ENCODE results near the gene ARMS2.

DNA sequence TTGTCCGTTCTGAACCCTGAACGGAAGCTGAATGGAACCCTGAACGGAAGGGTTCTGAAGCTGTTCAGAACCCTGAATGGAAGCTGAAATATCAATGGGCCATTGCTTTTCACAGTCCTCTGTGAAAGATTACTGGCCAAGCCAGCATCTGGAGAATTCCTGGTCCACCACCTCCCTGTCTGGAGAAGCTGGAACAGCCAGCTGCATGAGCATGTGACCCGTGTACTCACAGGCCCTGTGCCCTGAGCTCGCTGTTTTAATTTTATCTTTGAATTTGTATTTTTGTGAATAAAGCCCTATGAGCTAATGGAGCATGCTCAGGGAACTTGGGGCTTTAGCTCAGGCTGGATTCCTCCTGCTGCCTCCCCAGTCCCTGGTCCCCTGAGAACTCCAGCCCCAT lies 44.1 kb downstream of the ARMS2 start:
- TF ChIP-seq, protein P1, sequence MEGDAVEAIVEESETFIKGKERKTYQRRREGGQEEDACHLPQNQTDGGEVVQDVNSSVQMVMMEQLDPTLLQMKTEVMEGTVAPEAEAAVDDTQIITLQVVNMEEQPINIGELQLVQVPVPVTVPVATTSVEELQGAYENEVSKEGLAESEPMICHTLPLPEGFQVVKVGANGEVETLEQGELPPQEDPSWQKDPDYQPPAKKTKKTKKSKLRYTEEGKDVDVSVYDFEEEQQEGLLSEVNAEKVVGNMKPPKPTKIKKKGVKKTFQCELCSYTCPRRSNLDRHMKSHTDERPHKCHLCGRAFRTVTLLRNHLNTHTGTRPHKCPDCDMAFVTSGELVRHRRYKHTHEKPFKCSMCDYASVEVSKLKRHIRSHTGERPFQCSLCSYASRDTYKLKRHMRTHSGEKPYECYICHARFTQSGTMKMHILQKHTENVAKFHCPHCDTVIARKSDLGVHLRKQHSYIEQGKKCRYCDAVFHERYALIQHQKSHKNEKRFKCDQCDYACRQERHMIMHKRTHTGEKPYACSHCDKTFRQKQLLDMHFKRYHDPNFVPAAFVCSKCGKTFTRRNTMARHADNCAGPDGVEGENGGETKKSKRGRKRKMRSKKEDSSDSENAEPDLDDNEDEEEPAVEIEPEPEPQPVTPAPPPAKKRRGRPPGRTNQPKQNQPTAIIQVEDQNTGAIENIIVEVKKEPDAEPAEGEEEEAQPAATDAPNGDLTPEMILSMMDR (IDR thresholded peaks at IDR 0.05) = no peak
- TF ChIP-seq EZH2 (IDR thresholded peaks at IDR 0.05) = no peak
- TF ChIP-seq EZH2phosphoT487 (IDR thresholded peaks at IDR 0.05) = no peak
